Upper lobe of left lung (tissue), 4 donors: ENCODE measurements around the gene CIZ1.

Source experiments
- EP300 ChIP-seq, 4 donors: sonication (generic); formaldehyde crosslinking; IDR thresholded peaks; one replicate each; pipeline ENCODE4 v1.5.1; 2017; ENCODE audit warnings: antibody characterized with exemption in 4 of 4, control low read depth in 2 of 4
- POLR2A ChIP-seq, 4 donors: fragments of 450-650 bp; IDR thresholded peaks; one replicate each; pipeline ENCODE4 v1.5.1; 2016 to 2017; ENCODE audit warnings: antibody characterized with exemption in 4 of 4, mild to moderate bottlenecking in 2 of 4
- POLR2AphosphoS5 ChIP-seq, 2 donors: sonication (generic); formaldehyde crosslinking; IDR thresholded peaks; one replicate each; pipeline ENCODE4 v1.5.1; 2017; ENCODE audit warnings: antibody characterized with exemption in 2 of 2
- TF ChIP-seq, protein P1 (sequence below), 6 experiments: fragments of 450-650 bp in 4 of 6; fragments of 200-600 bp in 2 of 6; sonication (generic) in 2 of 6; IDR thresholded peaks; one replicate each; pipeline ENCODE4 v1.5.1; 2016 to 2019; ENCODE audit warnings: antibody characterized with exemption in 6 of 6

DNA sequence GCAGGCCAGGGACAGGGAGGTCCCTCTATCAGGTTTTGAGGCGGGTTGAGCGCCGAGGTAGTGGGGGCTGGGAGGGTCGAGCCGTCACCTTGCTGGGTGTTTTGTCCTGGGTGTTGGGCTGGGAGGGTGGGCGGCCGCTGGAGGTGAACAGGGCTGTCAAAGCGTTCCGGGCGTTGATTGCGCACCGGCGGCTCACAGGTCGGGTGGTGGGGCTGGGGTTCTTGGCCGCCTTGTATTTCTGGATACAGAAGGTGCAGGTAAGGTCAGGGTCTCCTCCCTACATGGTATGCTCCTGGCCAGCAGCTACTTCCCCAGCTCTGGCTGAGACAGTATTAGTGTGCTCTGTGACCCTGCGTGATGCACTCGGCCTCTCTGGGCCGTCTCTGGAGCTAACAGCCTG lies 25.2 kb downstream of the CIZ1 start:
- TF ChIP-seq POLR2A (IDR thresholded peaks at IDR 0.05) (no peak), EP300 (IDR thresholded peaks at IDR 0.05) (no peak), POLR2AphosphoS5 (IDR thresholded peaks at IDR 0.05) (no peak)
- TF ChIP-seq, protein P1, sequence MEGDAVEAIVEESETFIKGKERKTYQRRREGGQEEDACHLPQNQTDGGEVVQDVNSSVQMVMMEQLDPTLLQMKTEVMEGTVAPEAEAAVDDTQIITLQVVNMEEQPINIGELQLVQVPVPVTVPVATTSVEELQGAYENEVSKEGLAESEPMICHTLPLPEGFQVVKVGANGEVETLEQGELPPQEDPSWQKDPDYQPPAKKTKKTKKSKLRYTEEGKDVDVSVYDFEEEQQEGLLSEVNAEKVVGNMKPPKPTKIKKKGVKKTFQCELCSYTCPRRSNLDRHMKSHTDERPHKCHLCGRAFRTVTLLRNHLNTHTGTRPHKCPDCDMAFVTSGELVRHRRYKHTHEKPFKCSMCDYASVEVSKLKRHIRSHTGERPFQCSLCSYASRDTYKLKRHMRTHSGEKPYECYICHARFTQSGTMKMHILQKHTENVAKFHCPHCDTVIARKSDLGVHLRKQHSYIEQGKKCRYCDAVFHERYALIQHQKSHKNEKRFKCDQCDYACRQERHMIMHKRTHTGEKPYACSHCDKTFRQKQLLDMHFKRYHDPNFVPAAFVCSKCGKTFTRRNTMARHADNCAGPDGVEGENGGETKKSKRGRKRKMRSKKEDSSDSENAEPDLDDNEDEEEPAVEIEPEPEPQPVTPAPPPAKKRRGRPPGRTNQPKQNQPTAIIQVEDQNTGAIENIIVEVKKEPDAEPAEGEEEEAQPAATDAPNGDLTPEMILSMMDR (IDR thresholded peaks at IDR 0.05), result no peak
